ENCODE results near the gene TROAP.

The TROAP gene

GRCh38 chr12:49345825-49346658 lies 23.0 kb downstream of the TROAP start:
- Histone ChIP-seq H3K4me1 (ENCODE audit: control insufficient read depth, insufficient read depth, low read length) (peaks cover 29% of the 10 kb centered on the region), H3K27me3 (ENCODE audit: control insufficient read depth, insufficient read depth, low read length) (peaks cover 87% of the 10 kb centered on the region), H3K9ac (ENCODE audit: low read length) (no peak overlapping the region), H3K9me3 (ENCODE audit: control insufficient read depth, insufficient read depth, low read depth, low read length) (no peaks in the 10 kb centered on the region), H3K4me3 (ENCODE audit: low read depth, low read length) (peak overlapping the region; percentile 63), H3K36me3 (ENCODE audit: control insufficient read depth, insufficient read depth, low read length) (no peaks in the 10 kb centered on the region), H3K27ac (ENCODE audit: low read depth, low read length) (no peak overlapping the region)

- Histone ChIP-seq H3K4me1 (ENCODE audit: control insufficient read depth, insufficient read depth, low read length) (peaks cover 22% of the 10 kb centered on the region), H3K9ac (ENCODE audit: low read length) (no peak within 1 kb of the TSS), H3K4me3 (ENCODE audit: low read depth, low read length) (peak within 1 kb of the TSS; percentile 63), H3K27me3 (ENCODE audit: control insufficient read depth, insufficient read depth, low read length) (peaks cover 80% of the 10 kb centered on the region), H3K9me3 (ENCODE audit: control insufficient read depth, insufficient read depth, low read depth, low read length) (no peaks in the 10 kb centered on the region), H3K36me3 (ENCODE audit: control insufficient read depth, insufficient read depth, low read length) (no peaks in the 10 kb centered on the region), H3K27ac (ENCODE audit: low read depth, low read length) (no peak within 1 kb of the TSS)
Measured at GRCh38 chr12:49346659-49347310, 23.7 kb downstream of the TROAP start, which contains the start of gene DNAJC22. DNAJC22 (plus strand) TSS chr12:49346888; CDS start chr12:49348873, 1,985 bp downstream.

GRCh38 chr12:49347311-49348193 lies 24.5 kb downstream of the TROAP start:
- H3K27ac ChIP-seq (ENCODE audit: low read depth, low read length), result no peak overlapping the region
- H3K36me3 ChIP-seq (ENCODE audit: control insufficient read depth, insufficient read depth, low read length), result no peaks in the 10 kb centered on the region
- H3K4me1 ChIP-seq (ENCODE audit: control insufficient read depth, insufficient read depth, low read length), result peaks cover 21% of the 10 kb centered on the region
- peak overlapping the region; percentile 63 for H3K4me3 ChIP-seq (ENCODE audit: low read depth, low read length)
- H3K9ac ChIP-seq (ENCODE audit: low read length), result no peak overlapping the region
- peaks cover 74% of the 10 kb centered on the region for H3K27me3 ChIP-seq (ENCODE audit: control insufficient read depth, insufficient read depth, low read length)
- H3K9me3 ChIP-seq (ENCODE audit: control insufficient read depth, insufficient read depth, low read depth, low read length), result no peaks in the 10 kb centered on the region

- Histone ChIP-seq H3K36me3 (ENCODE audit: control insufficient read depth, insufficient read depth, low read length) (no peaks in the 10 kb centered on the region), H3K4me3 (ENCODE audit: low read depth, low read length) (no peak overlapping the region), H3K4me1 (ENCODE audit: control insufficient read depth, insufficient read depth, low read length) (peaks cover 17% of the 10 kb centered on the region), H3K27me3 (ENCODE audit: control insufficient read depth, insufficient read depth, low read length) (peaks cover 61% of the 10 kb centered on the region), H3K9ac (ENCODE audit: low read length) (no peak overlapping the region), H3K27ac (ENCODE audit: low read depth, low read length) (no peak overlapping the region), H3K9me3 (ENCODE audit: control insufficient read depth, insufficient read depth, low read depth, low read length) (no peaks in the 10 kb centered on the region)
Measured at GRCh38 chr12:49348781-49349180, 25.7 kb downstream of the TROAP start.

- no peaks in the 10 kb centered on the region for H3K36me3 ChIP-seq (ENCODE audit: control insufficient read depth, insufficient read depth, low read length)
- H3K9ac ChIP-seq (ENCODE audit: low read length), result no peak overlapping the region
- no peak overlapping the region for H3K4me3 ChIP-seq (ENCODE audit: low read depth, low read length)
- H3K27ac ChIP-seq (ENCODE audit: low read depth, low read length), result no peak overlapping the region
- no peaks in the 10 kb centered on the region for H3K9me3 ChIP-seq (ENCODE audit: control insufficient read depth, insufficient read depth, low read depth, low read length)
- H3K4me1 ChIP-seq (ENCODE audit: control insufficient read depth, insufficient read depth, low read length), result peaks cover 17% of the 10 kb centered on the region
- peaks cover 57% of the 10 kb centered on the region for H3K27me3 ChIP-seq (ENCODE audit: control insufficient read depth, insufficient read depth, low read length)
Measured at GRCh38 chr12:49349266-49349665, 26.2 kb downstream of the TROAP start.

- Histone ChIP-seq H3K9ac (ENCODE audit: low read length) (no peak overlapping the region), H3K27ac (ENCODE audit: low read depth, low read length) (no peak overlapping the region), H3K4me3 (ENCODE audit: low read depth, low read length) (no peak overlapping the region), H3K4me1 (ENCODE audit: control insufficient read depth, insufficient read depth, low read length) (peaks cover 5% of the 10 kb centered on the region; the same call in 1 of the 2 replicates), H3K27me3 (ENCODE audit: control insufficient read depth, insufficient read depth, low read length) (peaks cover 26% of the 10 kb centered on the region), H3K9me3 (ENCODE audit: control insufficient read depth, insufficient read depth, low read depth, low read length) (no peaks in the 10 kb centered on the region), H3K36me3 (ENCODE audit: control insufficient read depth, insufficient read depth, low read length) (no peaks in the 10 kb centered on the region)
Measured at GRCh38 chr12:49352351-49352750, 29.3 kb downstream of the TROAP start.

- Histone ChIP-seq H3K4me3 (ENCODE audit: low read depth, low read length) (no peak overlapping the region), H3K36me3 (ENCODE audit: control insufficient read depth, insufficient read depth, low read length) (no peaks in the 10 kb centered on the region), H3K4me1 (ENCODE audit: control insufficient read depth, insufficient read depth, low read length) (no peaks in the 10 kb centered on the region), H3K27ac (ENCODE audit: low read depth, low read length) (no peak overlapping the region), H3K9me3 (ENCODE audit: control insufficient read depth, insufficient read depth, low read depth, low read length) (no peaks in the 10 kb centered on the region), H3K9ac (ENCODE audit: low read length) (no peak overlapping the region), H3K27me3 (ENCODE audit: control insufficient read depth, insufficient read depth, low read length) (no peaks in the 10 kb centered on the region)
Measured at GRCh38 chr12:49355913-49356312, 32.9 kb downstream of the TROAP start.

GRCh38 chr12:49357103-49357678 lies 34.1 kb downstream of the TROAP start:
- no peak overlapping the region for H3K27ac ChIP-seq (ENCODE audit: low read depth, low read length)
- H3K4me1 ChIP-seq (ENCODE audit: control insufficient read depth, insufficient read depth, low read length), result no peaks in the 10 kb centered on the region
- no peak overlapping the region for H3K9ac ChIP-seq (ENCODE audit: low read length)
- H3K9me3 ChIP-seq (ENCODE audit: control insufficient read depth, insufficient read depth, low read depth, low read length), result no peaks in the 10 kb centered on the region
- no peaks in the 10 kb centered on the region for H3K27me3 ChIP-seq (ENCODE audit: control insufficient read depth, insufficient read depth, low read length)
- H3K4me3 ChIP-seq (ENCODE audit: low read depth, low read length), result no peak overlapping the region
- H3K36me3 ChIP-seq (ENCODE audit: control insufficient read depth, insufficient read depth, low read length), result no peaks in the 10 kb centered on the region

GRCh38 chr12:49358483-49359141 lies 35.6 kb downstream of the TROAP start:
- Histone ChIP-seq H3K4me3 (ENCODE audit: low read depth, low read length) (no peak overlapping the region), H3K36me3 (ENCODE audit: control insufficient read depth, insufficient read depth, low read length) (no peaks in the 10 kb centered on the region), H3K27ac (ENCODE audit: low read depth, low read length) (no peak overlapping the region), H3K9me3 (ENCODE audit: control insufficient read depth, insufficient read depth, low read depth, low read length) (no peaks in the 10 kb centered on the region), H3K4me1 (ENCODE audit: control insufficient read depth, insufficient read depth, low read length) (no peaks in the 10 kb centered on the region), H3K27me3 (ENCODE audit: control insufficient read depth, insufficient read depth, low read length) (no peaks in the 10 kb centered on the region), H3K9ac (ENCODE audit: low read length) (no peak overlapping the region)

- H3K9me3 ChIP-seq (ENCODE audit: control insufficient read depth, insufficient read depth, low read depth, low read length), result no peaks in the 10 kb centered on the region
- no peaks in the 10 kb centered on the region for H3K36me3 ChIP-seq (ENCODE audit: control insufficient read depth, insufficient read depth, low read length)
- peaks cover 2% of the 10 kb centered on the region; the same call in 1 of the 2 replicates for H3K27me3 ChIP-seq (ENCODE audit: control insufficient read depth, insufficient read depth, low read length)
- H3K9ac ChIP-seq (ENCODE audit: low read length), result no peak overlapping the region
- no peak overlapping the region for H3K27ac ChIP-seq (ENCODE audit: low read depth, low read length)
- no peaks in the 10 kb centered on the region for H3K4me1 ChIP-seq (ENCODE audit: control insufficient read depth, insufficient read depth, low read length)
- no peak overlapping the region for H3K4me3 ChIP-seq (ENCODE audit: low read depth, low read length)
Measured at GRCh38 chr12:49359671-49360070, 36.6 kb downstream of the TROAP start.
